ENCODE results near the gene MANSC1.
"Not testable (repeated sequence)": the region's sequence is repeated elsewhere in the genome, so short reads cannot be mapped to it uniquely, and the experiment has no call there.

MANSC1 gene

DNA sequence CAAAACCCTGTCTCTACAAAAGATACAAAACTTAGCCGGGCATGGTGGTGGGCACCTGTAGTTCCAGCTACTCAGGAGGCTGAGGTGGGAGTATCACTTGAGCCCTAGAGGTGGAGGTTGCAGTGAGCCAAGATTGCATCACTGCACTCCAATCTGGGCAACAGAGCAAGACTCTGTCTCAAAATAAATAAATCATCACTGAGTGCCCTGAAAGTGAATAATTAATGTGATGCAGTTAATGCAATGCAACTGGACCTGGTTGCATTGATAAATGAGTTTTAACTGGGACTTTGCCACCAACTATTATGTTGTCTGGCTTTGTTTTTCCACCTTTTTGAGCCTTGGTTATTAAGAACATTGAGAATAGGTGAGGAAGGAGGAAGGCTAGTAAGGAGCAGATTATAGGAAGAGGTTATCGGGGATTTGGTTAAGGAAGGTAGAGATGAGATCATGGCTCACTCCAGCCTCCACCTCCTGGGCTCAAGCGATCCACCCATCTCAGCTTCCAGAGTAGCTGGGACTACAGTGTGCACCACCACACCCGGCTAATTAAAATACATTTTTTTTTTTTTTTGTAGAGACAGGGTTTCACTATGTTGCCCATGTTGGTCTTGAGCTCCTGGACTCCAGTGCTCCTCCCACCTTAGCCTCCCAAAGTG is 14.9 kb upstream of the MANSC1 start:
- DNase-seq: no peak

- no peak for DNase-seq
Measured at GRCh38 chr12:12358528-12358927, 8.5 kb upstream of the MANSC1 start.

DNA sequence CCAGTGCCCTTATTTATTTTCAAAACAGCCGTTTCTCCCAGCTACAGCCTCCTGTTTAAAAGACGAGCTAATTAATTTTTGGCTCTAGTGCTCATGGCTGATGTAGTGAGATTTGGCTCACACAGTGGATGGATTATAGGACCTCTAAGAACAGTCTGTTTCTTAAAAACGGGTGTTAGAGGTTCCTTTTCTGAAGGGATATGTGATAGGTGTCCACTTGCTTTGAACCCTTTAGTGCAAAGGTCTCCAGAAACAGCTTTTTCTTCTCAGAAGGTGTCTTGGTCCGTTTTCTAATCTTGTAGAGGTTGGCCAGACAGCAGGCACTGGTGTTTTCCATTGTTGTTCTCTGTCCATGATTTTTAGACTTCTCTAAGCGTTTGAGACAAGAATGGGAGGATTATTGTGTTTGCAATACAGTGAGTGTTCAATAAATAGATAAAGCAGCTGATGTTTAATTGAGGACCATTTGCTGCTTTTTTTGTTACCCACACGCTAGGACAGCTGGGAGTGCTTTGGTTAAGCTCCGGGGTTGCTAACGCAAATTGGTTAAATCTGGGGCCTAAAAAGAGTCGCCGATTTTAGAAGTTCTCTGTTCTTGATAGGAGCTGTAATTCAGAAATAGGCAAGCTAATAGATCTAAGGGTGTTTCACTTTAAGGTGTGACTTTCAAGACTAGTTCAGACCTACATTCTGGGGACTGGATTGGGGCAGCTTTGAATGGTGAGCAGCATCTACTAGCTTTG is 7.8 kb upstream of the MANSC1 start:
- no peak for DNase-seq

DNA sequence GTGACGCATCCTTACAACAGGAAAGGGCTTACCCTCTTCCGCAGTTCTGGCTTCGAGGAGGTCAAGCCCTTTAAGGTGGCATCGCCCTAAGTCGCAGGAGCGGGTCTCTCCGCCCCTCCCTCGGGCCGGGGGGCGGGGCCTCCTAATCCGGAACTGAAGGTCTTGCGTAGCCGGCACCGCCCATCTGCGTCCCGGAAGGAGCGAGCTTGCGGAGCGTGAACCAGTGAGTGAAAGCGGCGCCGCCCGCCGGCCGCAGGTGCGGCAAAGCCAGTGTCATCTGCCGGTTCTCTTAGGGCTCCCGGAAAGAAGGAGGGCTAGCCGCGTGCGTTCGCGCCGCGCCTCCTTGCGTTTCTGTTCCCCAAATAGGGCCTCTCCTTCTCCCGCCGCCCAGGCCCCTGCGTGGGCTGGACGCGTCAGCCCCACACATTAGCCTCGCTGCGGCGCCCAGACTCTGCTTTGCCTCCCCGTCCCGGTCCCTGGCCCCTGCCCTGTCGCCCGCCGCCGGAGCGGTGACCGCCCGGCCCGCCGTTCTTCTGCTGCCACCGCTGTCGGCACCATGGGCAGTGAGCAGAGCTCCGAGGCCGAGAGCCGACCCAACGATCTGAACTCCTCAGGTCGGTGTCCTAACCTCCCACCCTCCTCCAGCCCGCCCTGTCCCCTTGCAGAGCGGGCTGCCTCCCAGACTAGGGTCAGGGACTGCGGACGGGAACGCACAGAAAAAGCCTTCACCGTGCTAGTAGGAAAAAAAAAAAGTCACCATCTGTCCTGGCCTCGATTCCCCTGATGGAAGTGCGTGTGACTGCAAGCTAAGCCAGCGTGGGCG is 7.1 kb upstream of the MANSC1 start, which contains the start of gene BORCS5:
BORCS5 (plus strand) TSS at position 183 of the 823 bp plus-strand sequence; CDS start at position 557, 374 bp downstream.
- peak; percentile 98 for DNase-seq

GRCh38 chr12:12356467-12356895 is 6.4 kb upstream of the MANSC1 start:
- no peak for DNase-seq

DNA sequence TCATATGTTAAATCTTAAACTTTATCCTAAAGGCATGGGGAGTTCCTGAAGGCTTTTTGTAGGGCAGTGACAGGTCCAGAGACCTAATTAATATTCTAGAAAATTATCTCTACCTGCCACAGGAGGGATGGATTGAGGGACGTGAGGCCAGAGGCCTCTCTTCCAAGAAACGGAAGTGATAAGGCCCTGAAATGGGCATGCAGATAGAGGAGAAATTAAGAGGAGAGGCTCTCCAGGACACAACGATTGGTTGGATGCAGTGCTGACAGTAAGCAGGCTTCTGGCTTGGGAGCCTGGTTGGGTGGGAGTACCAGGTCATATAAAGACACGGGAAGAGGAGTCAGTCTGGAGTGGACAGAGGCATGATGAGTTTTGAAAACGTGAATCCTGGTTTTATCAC is 3.8 kb upstream of the MANSC1 start:
- DNase-seq: no peak

- no peak for DNase-seq
Measured at GRCh38 chr12:12353276-12353675, 3.2 kb upstream of the MANSC1 start.

GRCh38 chr12:12351468-12352185 is 1.6 kb upstream of the MANSC1 start:
- DNase-seq: not testable (repeated sequence)

GRCh38 chr12:12350868-12351463 is 924 bp upstream of the MANSC1 start:
- no peak for DNase-seq

DNA sequence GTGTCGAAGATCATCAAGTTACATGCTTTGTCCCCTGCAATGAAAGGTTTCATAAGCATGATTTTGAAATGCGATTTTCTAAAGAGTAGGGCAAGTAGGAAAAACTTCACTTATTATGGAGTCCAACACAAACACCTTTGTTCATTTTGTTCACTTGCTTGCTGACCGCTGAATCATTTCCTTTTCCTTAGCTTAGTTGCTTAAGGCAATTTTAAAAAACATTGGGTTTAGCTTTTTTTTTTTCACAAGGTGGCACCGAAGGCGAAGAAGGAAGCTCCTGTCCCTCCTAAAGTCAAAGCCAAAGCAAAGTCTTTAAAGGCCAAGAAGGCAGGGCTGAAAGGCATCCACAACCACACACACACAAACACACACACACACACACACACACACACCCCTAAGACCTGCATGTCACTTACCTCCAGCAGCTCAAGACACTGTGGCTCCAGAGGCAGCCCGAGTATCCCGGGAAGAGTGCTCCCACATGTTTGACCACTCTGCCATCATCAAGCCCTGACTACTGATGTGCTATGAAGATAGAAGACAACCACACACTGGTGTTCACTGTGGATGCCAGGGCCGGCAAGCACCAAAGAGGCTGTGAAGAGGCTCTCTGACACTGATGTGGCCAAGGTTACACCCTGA is 11.4 kb downstream of the MANSC1 start:
- peak; percentile 49 for DNase-seq

DNA sequence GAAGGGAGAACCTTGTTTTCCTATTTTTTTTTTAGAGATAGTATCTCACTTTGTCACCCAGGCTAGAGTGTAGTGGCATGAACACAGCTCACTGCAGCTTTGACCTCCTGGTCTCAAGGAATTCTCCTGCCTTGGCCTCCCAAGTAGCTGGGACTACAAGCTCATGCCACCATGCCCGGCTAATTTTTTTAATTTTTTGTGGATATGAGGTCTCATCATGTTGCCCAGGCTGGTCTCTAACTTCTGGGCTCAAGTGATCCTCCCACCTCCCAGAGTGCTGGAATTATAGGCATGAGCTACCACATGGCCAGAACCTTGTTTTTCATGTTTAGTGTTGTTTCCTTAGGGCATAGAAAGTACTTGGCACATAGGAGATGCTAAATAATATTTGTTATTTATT is 13.5 kb downstream of the MANSC1 start:
- no peak for DNase-seq

- no peak for DNase-seq
Measured at GRCh38 chr12:12336049-12336411, 14.0 kb downstream of the MANSC1 start.

DNA sequence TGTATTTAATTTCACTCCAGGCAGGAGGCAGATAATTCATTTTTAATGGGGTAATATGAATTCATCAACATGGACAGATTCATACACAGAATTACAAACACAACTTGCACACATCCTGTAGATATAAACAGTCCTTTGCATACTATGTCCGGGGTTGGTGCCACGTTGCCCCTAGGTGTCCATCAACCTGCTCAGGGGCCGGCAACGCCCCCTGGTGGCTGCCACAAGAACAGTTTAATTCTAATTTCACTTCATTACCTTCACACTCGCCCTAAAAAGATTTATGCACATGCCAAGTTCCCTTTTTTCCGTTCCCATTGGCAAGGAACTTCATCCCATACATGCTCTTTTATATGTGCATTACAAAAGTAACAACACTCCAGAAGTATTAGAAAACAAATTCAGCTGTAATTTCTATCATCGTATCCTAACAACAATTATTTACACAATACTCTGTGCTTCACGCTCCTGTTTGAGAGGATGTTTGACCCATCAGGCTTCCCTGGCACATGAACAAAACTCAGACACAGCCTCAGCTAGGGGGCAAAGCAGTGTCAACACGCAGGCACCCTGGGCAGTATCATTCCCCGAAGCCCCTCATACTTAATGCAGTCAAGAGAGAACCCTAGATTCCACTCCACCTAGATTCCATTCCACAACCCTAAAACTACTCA is 15.5 kb downstream of the MANSC1 start:
- DNase-seq: peak; percentile 79

DNA sequence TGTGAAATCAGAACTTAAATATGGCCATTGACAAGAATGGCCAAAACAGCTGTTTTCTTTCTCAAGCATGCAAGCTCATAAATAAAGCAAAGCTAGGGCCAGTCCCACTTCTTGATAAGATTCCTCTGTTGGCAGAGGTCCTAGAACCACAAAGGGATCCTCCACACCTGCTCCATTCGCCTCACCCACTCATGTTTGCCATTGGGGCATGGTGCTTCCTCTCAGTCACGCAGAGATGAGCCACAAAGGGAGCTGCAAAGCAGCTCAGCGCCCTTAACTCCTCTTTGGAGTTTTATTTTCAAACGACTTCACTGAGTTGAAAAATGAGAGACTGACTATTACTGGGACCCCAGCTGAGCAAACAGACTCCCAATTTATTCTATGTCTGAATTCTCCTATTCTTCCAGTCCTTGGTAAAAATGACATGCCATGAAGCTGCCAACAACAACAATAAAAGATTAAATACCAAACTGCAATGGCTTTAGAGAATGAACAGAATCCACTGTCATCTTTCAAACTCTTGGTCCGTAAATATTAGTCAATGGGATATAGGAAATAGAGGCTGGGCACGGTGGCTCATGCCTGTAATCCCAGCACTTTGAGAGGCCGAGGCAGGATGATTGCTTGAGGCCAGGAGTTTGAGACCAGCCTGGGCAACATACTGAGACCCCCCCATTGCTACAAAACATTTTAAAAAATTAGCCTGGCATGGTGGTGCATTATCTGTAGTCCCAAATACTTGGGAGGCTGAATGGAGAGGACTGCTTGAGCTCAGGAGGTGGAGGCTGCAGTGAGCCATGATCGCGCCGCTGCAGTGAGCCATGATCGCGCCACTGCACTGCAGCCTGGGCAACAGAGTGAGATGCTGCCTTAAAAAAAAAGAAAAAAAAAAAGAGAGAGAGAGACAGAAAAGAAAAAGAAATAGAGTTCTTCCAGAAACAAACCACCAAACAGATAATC is 16.4 kb downstream of the MANSC1 start:
- DNase-seq: no peak

GRCh38 chr12:12331896-12332295 is 18.1 kb downstream of the MANSC1 start:
- DNase-seq: no peak

DNA sequence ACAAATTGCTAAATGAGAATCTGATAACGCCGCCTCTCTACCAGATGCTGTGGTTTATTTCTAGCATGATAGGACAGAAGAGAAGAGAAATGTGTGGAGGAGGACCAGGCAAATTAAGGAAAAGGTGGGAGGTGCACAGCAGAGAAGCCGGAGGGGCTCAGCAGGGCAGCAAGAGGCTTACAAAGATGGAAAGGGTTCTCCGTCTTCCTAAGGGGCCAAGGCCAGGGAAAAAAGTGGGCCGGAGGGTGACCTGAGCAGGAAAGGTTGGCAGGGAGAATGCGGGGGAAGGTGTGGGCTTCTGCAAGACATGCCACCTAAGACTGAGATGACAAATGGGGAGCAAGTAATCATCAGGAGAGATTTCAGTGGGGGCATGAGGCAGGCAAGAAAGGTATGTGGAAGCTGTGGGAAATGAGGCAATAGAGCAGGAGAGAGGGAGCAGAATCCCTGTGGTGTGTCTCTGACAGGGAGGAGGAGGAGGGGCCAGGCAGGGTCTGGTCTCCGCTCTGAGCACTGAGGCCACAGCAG is 18.7 kb downstream of the MANSC1 start:
- no peak for DNase-seq

DNA sequence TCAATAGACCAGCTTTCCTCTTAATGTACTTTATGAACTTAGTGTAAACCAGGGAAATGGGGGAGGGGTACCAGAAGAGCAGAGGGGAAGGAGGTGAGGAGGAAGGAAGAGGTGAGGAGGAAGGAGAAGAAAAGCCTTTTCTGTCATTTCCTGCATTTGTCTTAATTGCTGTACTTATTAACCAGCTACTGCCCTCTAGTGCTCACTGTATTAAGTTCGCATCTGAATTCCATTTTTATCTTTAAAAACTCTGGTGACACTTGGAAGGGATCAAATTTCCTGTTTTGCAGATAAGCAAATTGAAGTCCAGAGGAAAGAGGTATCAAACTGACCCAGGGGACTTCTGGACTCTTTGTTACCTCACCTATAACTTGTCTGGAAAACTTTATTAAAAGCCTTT is 22.2 kb downstream of the MANSC1 start:
- no peak for DNase-seq

GRCh38 chr12:12326262-12326661 is 23.8 kb downstream of the MANSC1 start:
- no peak for DNase-seq

GRCh38 chr12:12323591-12323990 is 26.5 kb downstream of the MANSC1 start:
- no peak for DNase-seq

- no peak for DNase-seq
Measured at GRCh38 chr12:12323118-12323517, 26.9 kb downstream of the MANSC1 start.

Data from activated CD8-positive, alpha-beta memory T cell treated with anti-CD3 and anti-CD28 coated beads for 24 hours (primary cell).